ENCODE results near the gene OR51L1. TPM values are rescaled to one million over a fixed set of nuclear protein-coding genes. Genes with fewer than 3 reads are reported as not detected.
"Not testable (repeated sequence)": the region's sequence is repeated elsewhere in the genome, so short reads cannot be mapped to it uniquely, and the experiment has no call there.

Gene OR51L1, protein sequence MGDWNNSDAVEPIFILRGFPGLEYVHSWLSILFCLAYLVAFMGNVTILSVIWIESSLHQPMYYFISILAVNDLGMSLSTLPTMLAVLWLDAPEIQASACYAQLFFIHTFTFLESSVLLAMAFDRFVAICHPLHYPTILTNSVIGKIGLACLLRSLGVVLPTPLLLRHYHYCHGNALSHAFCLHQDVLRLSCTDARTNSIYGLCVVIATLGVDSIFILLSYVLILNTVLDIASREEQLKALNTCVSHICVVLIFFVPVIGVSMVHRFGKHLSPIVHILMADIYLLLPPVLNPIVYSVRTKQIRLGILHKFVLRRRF
- not detected for total RNA-seq
- long read RNA-seq: 0 reads

DNA sequence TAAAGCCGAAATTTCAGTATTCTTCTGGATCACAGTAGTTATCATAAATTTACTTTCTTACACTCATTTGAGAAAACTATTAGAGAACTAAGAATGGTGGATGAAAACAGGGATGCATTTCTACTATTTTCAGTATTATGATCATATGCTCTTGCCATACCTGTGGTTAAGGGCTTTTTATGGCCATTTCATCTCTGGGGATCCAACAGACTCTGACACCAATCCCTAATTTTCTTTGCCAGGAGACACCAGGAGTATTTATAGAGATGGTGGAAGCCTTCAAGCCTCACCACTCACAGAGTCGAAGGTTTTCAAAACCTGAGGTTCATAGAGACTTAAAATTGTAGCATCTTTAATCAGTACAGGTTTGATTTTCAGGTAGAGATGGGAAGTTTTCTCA is at the start of gene OR51L1:
Gene OR51L1, plus strand, starts transcription at position 301 of the 400 bp plus-strand sequence. CDS start 4,132 bp downstream, outside the sequence.
- intact Hi-C loops (cut with micrococcal nuclease): no loop called here
- TF ChIP-seq, protein P1, sequence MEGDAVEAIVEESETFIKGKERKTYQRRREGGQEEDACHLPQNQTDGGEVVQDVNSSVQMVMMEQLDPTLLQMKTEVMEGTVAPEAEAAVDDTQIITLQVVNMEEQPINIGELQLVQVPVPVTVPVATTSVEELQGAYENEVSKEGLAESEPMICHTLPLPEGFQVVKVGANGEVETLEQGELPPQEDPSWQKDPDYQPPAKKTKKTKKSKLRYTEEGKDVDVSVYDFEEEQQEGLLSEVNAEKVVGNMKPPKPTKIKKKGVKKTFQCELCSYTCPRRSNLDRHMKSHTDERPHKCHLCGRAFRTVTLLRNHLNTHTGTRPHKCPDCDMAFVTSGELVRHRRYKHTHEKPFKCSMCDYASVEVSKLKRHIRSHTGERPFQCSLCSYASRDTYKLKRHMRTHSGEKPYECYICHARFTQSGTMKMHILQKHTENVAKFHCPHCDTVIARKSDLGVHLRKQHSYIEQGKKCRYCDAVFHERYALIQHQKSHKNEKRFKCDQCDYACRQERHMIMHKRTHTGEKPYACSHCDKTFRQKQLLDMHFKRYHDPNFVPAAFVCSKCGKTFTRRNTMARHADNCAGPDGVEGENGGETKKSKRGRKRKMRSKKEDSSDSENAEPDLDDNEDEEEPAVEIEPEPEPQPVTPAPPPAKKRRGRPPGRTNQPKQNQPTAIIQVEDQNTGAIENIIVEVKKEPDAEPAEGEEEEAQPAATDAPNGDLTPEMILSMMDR (IDR thresholded peaks at IDR 0.05; ENCODE audit: borderline replicate concordance): no peak
- Histone ChIP-seq H3K36me3 (no peaks in the 10 kb centered on the region), H3K4me1 (no peaks in the 10 kb centered on the region), H3K27me3 (ENCODE audit: low read depth) (no peaks in the 10 kb centered on the region), H3K4me3 (no peak within 1 kb of the TSS), H3K27ac (replicated peaks) (no peak within 1 kb of the TSS), H3K9me3 (replicated peaks) (no peaks in the 10 kb centered on the region)
- no peak for DNase-seq

DNA sequence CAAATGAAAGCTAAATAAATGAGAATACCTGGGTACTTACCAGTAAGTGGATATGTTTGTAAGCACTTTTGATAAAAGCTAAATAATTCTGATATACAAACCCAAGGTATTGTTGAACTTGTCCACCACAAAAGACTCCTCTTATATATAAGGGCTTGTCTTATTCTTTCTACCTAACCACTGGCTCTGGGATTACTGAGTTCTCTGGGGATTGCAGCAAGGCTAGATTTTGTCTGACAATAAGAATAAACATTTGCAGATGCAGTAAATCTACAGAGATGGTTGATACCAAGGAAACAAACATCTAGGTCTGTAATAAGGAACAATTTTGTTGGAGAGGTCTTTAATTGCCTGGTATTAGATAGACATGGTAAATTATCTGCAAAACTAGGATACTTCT is 47.1 kb upstream of the OR51L1 start, which contains the start of gene OR51A4:
Gene OR51A4, minus strand, starts transcription at position 101 of the 400 bp plus-strand sequence. CDS start 505 bp downstream, outside the sequence.
- Histone ChIP-seq H3K27me3 (ENCODE audit: low read depth) (no peaks in the 10 kb centered on the region), H3K4me1 (no peaks in the 10 kb centered on the region), H3K9me3 (replicated peaks) (no peaks in the 10 kb centered on the region), H3K4me3 (no peak within 1 kb of the TSS), H3K36me3 (no peaks in the 10 kb centered on the region), H3K27ac (replicated peaks) (no peak within 1 kb of the TSS)
- TF ChIP-seq, protein P1 (IDR thresholded peaks at IDR 0.05; ENCODE audit: borderline replicate concordance): no peak
- intact Hi-C loops (cut with micrococcal nuclease): no loop called here
- no peak for DNase-seq

DNA sequence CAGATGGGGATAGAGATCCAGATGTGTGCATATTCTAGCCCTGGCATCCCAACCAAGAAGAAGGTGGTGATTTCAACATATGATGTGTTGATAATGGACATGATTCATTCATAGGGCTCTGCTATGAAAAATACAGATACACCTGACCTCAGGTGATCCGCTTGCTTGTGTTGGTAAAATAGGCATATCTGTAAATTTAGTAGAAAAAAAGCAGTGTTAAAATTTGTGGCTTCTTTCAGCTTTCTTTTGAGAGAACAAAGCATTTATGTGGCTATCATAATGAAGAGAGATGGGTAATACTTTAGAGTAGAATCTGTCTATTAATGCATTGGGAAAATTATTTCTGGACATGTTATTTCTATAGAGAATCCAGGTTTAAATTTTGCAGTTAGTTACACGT is 39.0 kb upstream of the OR51L1 start, which contains the start of gene OR51A2:
Gene OR51A2, minus strand, starts transcription at position 101 of the 400 bp plus-strand sequence. Its CDS starts 0 bp downstream, at position 101.
- H3K4me1 ChIP-seq; H3K27me3 ChIP-seq (ENCODE audit: low read depth); H3K36me3 ChIP-seq; DNase-seq; H3K27ac ChIP-seq (replicated peaks); H3K9me3 ChIP-seq (replicated peaks); intact Hi-C loops (cut with micrococcal nuclease); H3K4me3 ChIP-seq: not testable (repeated sequence)

DNA sequence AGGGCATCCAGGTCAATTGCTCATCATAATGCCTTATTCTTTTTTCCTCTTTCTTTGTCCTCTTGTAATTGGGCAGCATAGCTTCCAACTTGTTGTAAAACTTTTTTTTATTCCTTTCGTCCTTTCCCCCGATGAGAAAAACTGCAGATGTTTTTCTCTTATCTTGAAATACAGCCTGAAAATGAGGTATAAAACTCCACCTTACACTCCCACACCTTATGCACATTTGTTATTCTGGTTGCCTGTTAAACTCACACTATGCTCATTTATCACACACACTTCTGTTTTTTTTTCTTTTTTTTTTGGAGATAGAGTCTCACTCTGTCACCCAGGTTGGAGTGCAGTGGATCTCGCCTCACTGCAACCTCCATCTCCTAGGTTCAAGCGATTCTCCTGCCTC is 37.3 kb upstream of the OR51L1 start:
- peaks cover 4% of the 10 kb centered on the region for H3K27me3 ChIP-seq (ENCODE audit: low read depth)
- intact Hi-C loops (cut with micrococcal nuclease): no loop called here
- DNase-seq: no peak
- no peak overlapping the region for H3K27ac ChIP-seq (replicated peaks)
- H3K36me3 ChIP-seq: no peaks in the 10 kb centered on the region
- TF ChIP-seq, protein P1 (IDR thresholded peaks at IDR 0.05; ENCODE audit: borderline replicate concordance): no peak
- H3K4me1 ChIP-seq: no peaks in the 10 kb centered on the region
- H3K9me3 ChIP-seq (replicated peaks): no peaks in the 10 kb centered on the region
- H3K4me3 ChIP-seq: no peak overlapping the region

DNA sequence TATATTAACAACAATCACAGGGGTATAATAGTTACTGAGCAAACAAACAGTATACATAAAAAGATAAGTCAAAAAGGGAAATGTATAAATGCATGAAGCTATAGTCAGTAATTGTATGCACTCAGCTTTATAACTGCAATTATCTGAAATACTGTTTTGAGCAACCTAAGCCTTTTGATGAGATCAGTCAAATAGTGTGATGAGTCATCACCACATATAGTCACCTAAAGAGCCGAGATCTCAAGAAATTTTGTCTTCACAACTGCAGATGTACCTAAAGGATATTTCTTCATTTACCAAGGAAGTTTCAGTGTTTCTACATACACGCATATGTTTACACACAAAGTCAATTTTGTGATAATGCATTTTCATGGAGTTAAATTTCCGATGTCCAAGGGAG is 33.8 kb upstream of the OR51L1 start:
- intact Hi-C loops (cut with micrococcal nuclease): no loop called here
- TF ChIP-seq, protein P1 (IDR thresholded peaks at IDR 0.05; ENCODE audit: borderline replicate concordance): no peak
- no peak overlapping the region for H3K27ac ChIP-seq (replicated peaks)
- H3K4me1 ChIP-seq: no peaks in the 10 kb centered on the region
- H3K4me3 ChIP-seq: no peak overlapping the region
- H3K9me3 ChIP-seq (replicated peaks): peaks cover 15% of the 10 kb centered on the region
- H3K36me3 ChIP-seq: no peaks in the 10 kb centered on the region
- H3K27me3 ChIP-seq (ENCODE audit: low read depth): peaks cover 4% of the 10 kb centered on the region
- no peak for DNase-seq

DNA sequence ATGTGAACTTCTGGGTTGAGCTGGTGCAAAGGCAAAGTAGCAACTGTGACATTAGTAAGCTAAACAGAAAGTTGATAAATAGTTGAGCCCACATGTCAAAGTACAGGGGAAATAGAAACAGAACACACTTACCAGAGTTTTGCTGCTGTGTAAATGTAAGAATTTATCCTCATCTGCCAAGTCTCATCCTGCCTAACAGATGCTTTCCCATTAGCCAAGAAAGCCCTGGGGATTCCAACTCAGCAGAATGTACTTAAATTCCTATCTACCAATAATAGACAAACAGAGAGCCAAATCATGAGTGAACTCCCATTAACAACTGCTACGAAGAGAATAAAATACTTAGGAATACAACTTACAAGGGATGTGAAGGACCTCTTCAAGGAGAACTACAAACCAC is 31.8 kb upstream of the OR51L1 start:
- Histone ChIP-seq H3K4me1 (no peaks in the 10 kb centered on the region), H3K27me3 (ENCODE audit: low read depth) (peaks cover 4% of the 10 kb centered on the region), H3K4me3 (no peak overlapping the region), H3K9me3 (replicated peaks) (peaks cover 15% of the 10 kb centered on the region), H3K36me3 (no peaks in the 10 kb centered on the region), H3K27ac (replicated peaks) (no peak overlapping the region)
- intact Hi-C loops (cut with micrococcal nuclease): no loop called here
- DNase-seq: no peak
- TF ChIP-seq, protein P1 (IDR thresholded peaks at IDR 0.05; ENCODE audit: borderline replicate concordance): no peak
